BLaER1 treated with 17β-estradiol and CSF1 and Interleukin-3, amounts not matched to agents 10 nM and 100 nM (cell line): ENCODE measurements around the gene SPG11.

Experiments used
- H3K27ac ChIP-seq, 11 experiments: shearing (Covaris generic); formaldehyde crosslinking; 2 replicates each; pipeline ENCODE4 v1.8.1; 2022
- H3K27me3 ChIP-seq, 11 experiments: shearing (Covaris generic); formaldehyde crosslinking; 2 replicates each; pipeline ENCODE4 v1.8.1; 2022
- H3K36me3 ChIP-seq, 11 experiments: shearing (Covaris generic); formaldehyde crosslinking; 2 replicates each; pipeline ENCODE4 v1.8.1; 2022
- H3K4me1 ChIP-seq, 10 experiments: shearing (Covaris generic); formaldehyde crosslinking; 2 replicates each; pipeline ENCODE4 v1.8.1; 2022
- H3K4me2 ChIP-seq, 11 experiments: shearing (Covaris generic); formaldehyde crosslinking; 2 replicates each; pipeline ENCODE4 v1.8.1; 2022
- H3K4me3 ChIP-seq, 10 experiments: shearing (Covaris generic); formaldehyde crosslinking; 2 replicates each; pipeline ENCODE4 v1.8.1; 2022
- H3K9ac ChIP-seq, 11 experiments: shearing (Covaris generic); formaldehyde crosslinking; 2 replicates each; pipeline ENCODE4 v1.8.1; 2022
- H3K9me3 ChIP-seq, 11 experiments: shearing (Covaris generic); formaldehyde crosslinking; replicated peaks in 1 of 11; 2 replicates each; pipeline ENCODE4 v1.8.1; 2022
- H4K20me1 ChIP-seq, 11 experiments: shearing (Covaris generic); formaldehyde crosslinking; 2 replicates each; pipeline ENCODE4 v1.8.1; 2022
- Cebpa-rat ChIP-seq, 11 experiments: shearing (Covaris generic); IDR thresholded peaks; 2 replicates each; pipeline ENCODE4 v1.8.1; 2022

Gene SPG11

DNA sequence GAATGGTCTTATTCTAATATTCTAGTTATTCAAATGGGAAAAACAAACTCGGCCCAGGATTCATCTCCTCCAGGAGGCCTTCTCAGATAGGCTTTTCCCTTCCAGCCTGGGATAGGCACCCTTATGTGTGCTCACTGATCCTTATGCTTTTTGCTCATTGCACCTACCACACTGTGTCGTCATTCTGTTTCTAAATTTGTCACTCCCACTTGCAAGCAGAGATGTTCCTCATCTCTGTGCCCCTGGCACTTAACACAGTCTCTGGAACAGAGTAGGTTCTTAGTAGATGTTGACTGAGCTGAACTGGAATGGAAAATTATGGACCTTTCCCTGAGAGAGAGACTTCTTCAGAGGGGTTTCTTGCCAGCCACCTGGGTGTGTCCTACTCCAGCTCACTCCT is 18.7 kb upstream of the SPG11 start:
- no peak overlapping the region for H3K9ac ChIP-seq
- no peaks in the 10 kb centered on the region for H3K36me3 ChIP-seq
- no peak overlapping the region for H3K4me3 ChIP-seq
- H3K4me1 ChIP-seq: peaks cover 17 to 39% (median 26%) of the 10 kb centered on the region in 10 experiments
- no peaks in the 10 kb centered on the region for H3K9me3 ChIP-seq
- H3K4me2 ChIP-seq: peak overlapping the region in 5 of 11 experiments; percentile 9 to 86 (median 77); a peak in 10 of 22 replicates
- peak overlapping the region in 1 of 11 experiments; percentile 68; a peak in 3 of 22 replicates for H3K27ac ChIP-seq
- H4K20me1 ChIP-seq: no peaks in the 10 kb centered on the region
- no peaks in the 10 kb centered on the region for H3K27me3 ChIP-seq
- no peak for TF ChIP-seq Cebpa-rat (IDR thresholded peaks at IDR 0.05)

GRCh38 chr15:44676676-44677075 is 13.2 kb upstream of the SPG11 start:
- Histone ChIP-seq H3K4me3 (no peak overlapping the region), H3K9ac (no peak overlapping the region), H3K27ac (peak overlapping the region in 2 of 11 experiments; percentile 44 to 61; a peak in 4 of 22 replicates), H3K4me2 (peak overlapping the region in 9 of 11 experiments; percentile 11 to 85 (median 71); a peak in 14 of 22 replicates), H3K27me3 (no peaks in the 10 kb centered on the region), H3K4me1 (peaks cover 10 to 29% (median 18%) of the 10 kb centered on the region in 10 experiments), H3K9me3 (no peaks in the 10 kb centered on the region), H3K36me3 (no peaks in the 10 kb centered on the region), H4K20me1 (no peaks in the 10 kb centered on the region)
- no peak for TF ChIP-seq Cebpa-rat (IDR thresholded peaks at IDR 0.05)

- Histone ChIP-seq H3K9me3 (no peaks in the 10 kb centered on the region), H3K36me3 (no peaks in the 10 kb centered on the region), H3K27me3 (no peaks in the 10 kb centered on the region), H4K20me1 (no peaks in the 10 kb centered on the region), H3K4me3 (no peak overlapping the region), H3K4me2 (0 out of 22 replicates have a peak overlapping the region, but pooled peaks of 1 of the 11 experiments have one; percentile 71), H3K27ac (no peak overlapping the region), H3K9ac (no peak overlapping the region), H3K4me1 (peaks cover 10 to 29% (median 18%) of the 10 kb centered on the region in 10 experiments)
- TF ChIP-seq Cebpa-rat (IDR thresholded peaks at IDR 0.05): no peak
Observed at GRCh38 chr15:44675911-44676310, 12.4 kb upstream of the SPG11 start.

GRCh38 chr15:44673639-44674038 is 10.2 kb upstream of the SPG11 start:
- Histone ChIP-seq H3K36me3 (no peaks in the 10 kb centered on the region), H3K4me3 (no peak overlapping the region), H3K27ac (no peak overlapping the region), H3K9ac (no peak overlapping the region), H3K27me3 (no peaks in the 10 kb centered on the region), H3K4me1 (peaks cover 20 to 35% (median 26%) of the 10 kb centered on the region in 10 experiments), H3K4me2 (no peak overlapping the region), H4K20me1 (no peaks in the 10 kb centered on the region), H3K9me3 (no peaks in the 10 kb centered on the region)
- no peak for TF ChIP-seq Cebpa-rat (IDR thresholded peaks at IDR 0.05)

DNA sequence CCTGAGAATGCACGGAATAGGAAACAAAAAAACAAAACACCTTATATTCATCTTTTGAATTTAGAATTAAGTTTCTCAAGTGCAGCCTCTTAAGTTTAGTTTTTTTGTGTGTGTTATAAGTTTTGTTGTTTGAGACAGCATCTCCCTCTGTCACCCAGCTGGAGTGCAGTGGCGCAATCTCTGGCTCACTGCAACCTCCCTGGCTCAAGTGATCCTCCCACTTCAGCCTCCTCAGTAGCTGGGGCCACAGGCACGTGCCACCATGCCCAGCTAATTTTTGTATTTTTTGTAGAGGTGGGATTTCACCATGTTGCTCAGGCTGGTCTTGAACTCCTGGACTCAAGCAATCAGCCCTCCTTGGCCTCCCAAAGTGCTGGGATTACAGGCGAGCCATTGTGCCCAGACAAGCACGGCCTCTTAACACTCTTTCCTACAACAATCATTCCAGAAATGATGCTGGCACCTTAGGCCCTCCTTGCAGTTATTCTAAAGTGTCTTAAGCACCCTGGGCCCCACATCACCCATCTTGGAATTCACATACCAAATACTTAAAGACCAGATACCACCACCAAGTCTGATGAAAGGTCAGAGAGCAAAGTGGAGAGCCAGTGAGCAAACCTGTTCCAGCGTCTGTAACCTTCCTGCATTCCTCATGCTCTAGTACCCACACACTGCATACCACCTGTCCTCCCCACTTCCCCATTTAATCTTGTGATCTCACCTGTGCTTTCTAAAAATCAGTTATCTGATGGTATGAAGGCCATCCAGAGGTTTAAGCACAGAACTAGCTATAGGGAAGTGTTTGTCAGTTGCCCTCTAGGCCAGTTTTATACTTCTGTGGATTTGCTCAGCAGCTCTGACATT is 6.9 kb upstream of the SPG11 start:
- Histone ChIP-seq H3K36me3 (no peaks in the 10 kb centered on the region), H3K4me3 (no peak overlapping the region), H3K9ac (no peak overlapping the region), H4K20me1 (no peaks in the 10 kb centered on the region), H3K9me3 (no peaks in the 10 kb centered on the region), H3K27ac (no peak overlapping the region), H3K4me1 (peaks cover 11 to 26% (median 18%) of the 10 kb centered on the region in 10 experiments; a peak in 19 of 20 replicates), H3K4me2 (no peak overlapping the region), H3K27me3 (no peaks in the 10 kb centered on the region)
- 0 out of 22 replicates have a peak, but pooled peaks of 1 of the 11 experiments have one; percentile 6 for TF ChIP-seq Cebpa-rat (IDR thresholded peaks at IDR 0.05)

DNA sequence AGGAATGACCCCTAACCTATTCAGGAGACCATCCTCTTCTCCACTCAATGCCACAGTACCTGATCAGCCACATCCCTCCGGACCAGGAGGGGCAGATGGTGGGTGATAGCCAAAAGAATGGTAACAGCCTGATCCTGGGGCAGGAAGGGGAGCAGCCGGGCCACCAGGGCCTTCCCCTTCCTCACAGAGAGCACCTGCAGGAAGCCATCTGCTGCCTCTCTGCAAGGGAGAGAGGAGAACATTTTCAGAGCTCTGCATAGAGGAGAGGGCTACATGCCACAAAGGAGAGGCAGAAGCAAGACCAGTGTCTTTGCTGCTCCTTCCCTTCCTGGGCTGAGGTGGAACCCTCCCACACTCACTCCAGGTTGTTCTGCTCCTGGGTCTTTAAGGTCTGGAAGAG is 5.5 kb upstream of the SPG11 start:
- no peaks in the 10 kb centered on the region for H3K36me3 ChIP-seq
- no peaks in the 10 kb centered on the region for H3K9me3 ChIP-seq
- no peaks in the 10 kb centered on the region for H3K27me3 ChIP-seq
- no peaks in the 10 kb centered on the region for H4K20me1 ChIP-seq
- H3K4me1 ChIP-seq: peaks cover 16 to 29% (median 23%) of the 10 kb centered on the region in 10 experiments
- H3K9ac ChIP-seq: peak overlapping the region in 3 of 11 experiments; percentile 0 to 25 (median 24); a peak in 3 of 22 replicates
- H3K4me2 ChIP-seq: peak overlapping the region in 8 of 11 experiments; percentile 12 to 58 (median 54); a peak in 17 of 22 replicates
- no peak overlapping the region for H3K4me3 ChIP-seq
- H3K27ac ChIP-seq: no peak overlapping the region
- no peak for TF ChIP-seq Cebpa-rat (IDR thresholded peaks at IDR 0.05)

- Histone ChIP-seq H3K9ac (peak overlapping the region in 2 of 11 experiments; percentile 12 to 37; a peak in 1 of 22 replicates), H3K27me3 (no peaks in the 10 kb centered on the region), H3K9me3 (no peaks in the 10 kb centered on the region), H3K27ac (no peak overlapping the region; a peak in 1 of 22 replicates), H3K36me3 (no peaks in the 10 kb centered on the region), H4K20me1 (no peaks in the 10 kb centered on the region), H3K4me2 (peak overlapping the region in 3 of 11 experiments; percentile 50 to 79 (median 68); a peak in 8 of 22 replicates), H3K4me3 (no peak overlapping the region), H3K4me1 (peaks cover 26 to 38% (median 31%) of the 10 kb centered on the region in 10 experiments)
- no peak for TF ChIP-seq Cebpa-rat (IDR thresholded peaks at IDR 0.05)
Observed at GRCh38 chr15:44667039-44667360, 3.5 kb upstream of the SPG11 start.

GRCh38 chr15:44666210-44667038 is 3.0 kb upstream of the SPG11 start:
- Histone ChIP-seq H3K4me2 (peak overlapping the region in 6 of 11 experiments; percentile 4 to 79 (median 38); a peak in 9 of 22 replicates), H3K27ac (peak overlapping the region in 1 of 11 experiments; percentile 12; a peak in 2 of 22 replicates), H3K36me3 (no peaks in the 10 kb centered on the region), H3K9ac (peak overlapping the region in 2 of 11 experiments; percentile 12 to 37; a peak in 1 of 22 replicates), H3K27me3 (no peaks in the 10 kb centered on the region), H3K4me1 (peaks cover 30 to 42% (median 36%) of the 10 kb centered on the region in 10 experiments), H3K4me3 (no peak overlapping the region), H4K20me1 (no peaks in the 10 kb centered on the region), H3K9me3 (no peaks in the 10 kb centered on the region)
- TF ChIP-seq Cebpa-rat (IDR thresholded peaks at IDR 0.05): no peak
